Endothelial cell of umbilical vein (primary cell): Measurements from ENCODE around the gene RCOR1. TPM values are rescaled to one million over a fixed set of nuclear protein-coding genes. Genes with fewer than 3 reads are reported as not detected.

Source experiments
- BruUV-seq: library from RNA; stranded (reverse); fragments of 400-500 nt; replicated peaks from 2 replicates; lab custom pipeline; 2021; lab: Mats Ljungman, UMichigan
- CTCF ChIA-PET: fragments of 300-600, 350-600 bp; sonication (Branson Sonifier 250); formaldehyde crosslinking; loops from one replicate; lab custom pipeline; 2021; ENCODE audit warnings: antibody characterized with exemption, inconsistent platforms; lab: Charles Lee
- POLR2A ChIA-PET: fragments of 300-600, 350-600 bp; sonication (Branson Sonifier 250); formaldehyde crosslinking; loops from one replicate; lab custom pipeline; 2021; ENCODE audit warnings: antibody characterized with exemption, inconsistent platforms; lab: Charles Lee
- DNase-seq: peaks from one replicate; pipeline ENCODE4 v3.0.0-alpha.2; 2011; ENCODE audit warnings: low read depth, low spot score
- FAIRE-seq: peaks from 2 replicates; lab custom pipeline; 2011; peaks lifted over from hg19 to GRCh38; lab: Jason Lieb, UNC
- H2AFZ ChIP-seq: 2 replicates; pipeline ENCODE4 v1.6.0; 2012; ENCODE audit warnings: low read depth, low read length, control low read depth, inconsistent platforms
- H3K27ac ChIP-seq: 2 replicates; pipeline ENCODE4 v1.5.1; 2011; ENCODE audit warnings: low read depth, mild to moderate bottlenecking, control low read depth, low read length, moderate library complexity; ENCODE audit not compliant: insufficient read depth
- H3K27me3 ChIP-seq, 2 experiments: 2 replicates each; pipeline versions ENCODE4 v1.6.0 to v1.6.1; 2011; ENCODE audit warnings: low read length in 2 of 2, mixed read lengths in 1 of 2; ENCODE audit not compliant: control insufficient read depth in 2 of 2, insufficient read depth in 2 of 2
- H3K36me3 ChIP-seq, 2 experiments: 2 replicates in 1 of 2; 3 replicates in 1 of 2; pipeline ENCODE4 v1.5.1; 2011; ENCODE audit warnings: low read length in 2 of 2, mild to moderate bottlenecking in 1 of 2, moderate library complexity in 1 of 2; ENCODE audit not compliant: control insufficient read depth in 2 of 2, insufficient read depth in 2 of 2; ENCODE audit errors: extremely low read depth in 1 of 2
- H3K4me1 ChIP-seq: 3 replicates; pipeline ENCODE4 v1.5.1; 2011; ENCODE audit warnings: mild to moderate bottlenecking, low read length; ENCODE audit not compliant: control insufficient read depth, insufficient read depth; ENCODE audit errors: extremely low read depth
- H3K4me2 ChIP-seq: 2 replicates; pipeline ENCODE4 v1.6.1; 2011; ENCODE audit warnings: low read length, control low read depth, mixed read lengths; ENCODE audit not compliant: insufficient read depth
- H3K4me3 ChIP-seq, 3 experiments: fragments of 200-600 bp in 1 of 3; sonication (generic), shearing (Covaris generic) in 1 of 3; replicated peaks in 1 of 3; 2 replicates each; pipeline ENCODE4 v1.5.1; 2011 to 2016; ENCODE audit warnings: control low read depth in 3 of 3, low read length in 3 of 3, mild to moderate bottlenecking in 2 of 3, inconsistent platforms in 1 of 3, low read depth in 1 of 3, moderate library complexity in 1 of 3; ENCODE audit not compliant: insufficient read depth in 1 of 3
- H3K79me2 ChIP-seq: 2 replicates; pipeline ENCODE4 v1.6.0; 2012; ENCODE audit warnings: low read length, inconsistent platforms; ENCODE audit not compliant: control insufficient read depth, insufficient read depth
- H3K9ac ChIP-seq: replicated peaks from 2 replicates; pipeline ENCODE3; 2011; ENCODE audit warnings: low read length, control low read depth; ENCODE audit not compliant: insufficient read depth; ENCODE audit errors: extremely low read depth
- H3K9me1 ChIP-seq: replicated peaks from 3 replicates; pipeline ENCODE4 v1.6.0; 2011; ENCODE audit warnings: mild to moderate bottlenecking, low read length; ENCODE audit not compliant: control insufficient read depth, insufficient read depth; ENCODE audit errors: extremely low read depth
- H3K9me3 ChIP-seq: replicated peaks from 2 replicates; pipeline ENCODE4 v1.5.1; 2012; ENCODE audit warnings: low read length, inconsistent platforms; ENCODE audit not compliant: control insufficient read depth, insufficient read depth
- H4K20me1 ChIP-seq: replicated peaks from 2 replicates; pipeline ENCODE3; 2011; ENCODE audit warnings: mild to moderate bottlenecking, low read length; ENCODE audit not compliant: control insufficient read depth, insufficient read depth; ENCODE audit errors: extremely low read depth
- FOS ChIP-seq: IDR thresholded peaks from 2 replicates; pipeline ENCODE4 v1.6.1; 2011; ENCODE audit warnings: mild to moderate bottlenecking, low read length, moderate library complexity, borderline replicate concordance; ENCODE audit not compliant: insufficient read depth
- GATA2 ChIP-seq: IDR thresholded peaks from 2 replicates; pipeline ENCODE4 v1.7.0; 2011; ENCODE audit warnings: low read depth, mild to moderate bottlenecking, moderate library complexity, mixed read lengths, low read length; ENCODE audit not compliant: insufficient read length, insufficient read depth
- JUN ChIP-seq: IDR thresholded peaks from 2 replicates; pipeline ENCODE4 v1.6.1; 2011; ENCODE audit warnings: borderline replicate concordance, low read depth; ENCODE audit not compliant: insufficient read length, insufficient read depth
- MYC ChIP-seq: IDR thresholded peaks from one replicate; pipeline ENCODE4 v1.6.1; 2011; ENCODE audit warnings: mild to moderate bottlenecking, low read depth, low read length
- POLR2AphosphoS5 ChIP-seq: IDR thresholded peaks from 2 replicates; pipeline ENCODE4 v1.6.1; 2012; ENCODE audit warnings: low read depth, mild to moderate bottlenecking, control low read depth, low read length, moderate library complexity; ENCODE audit not compliant: insufficient read depth
- dilution Hi-C: fragments of 300-500 bp; cut with MboI; formaldehyde crosslinking; loops from one replicate; pipeline ENCODE4 v1.15.0; 2019; ENCODE audit warnings: low sequenced_read_pairs; ENCODE audit not compliant: extremely low pct_ligation_motif_present
- intact Hi-C: fragments of 100-400 bp; cut with micrococcal nuclease; formaldehyde crosslinking; loops from one replicate; pipeline ENCODE4 v1.10.0; 2022
- polyA plus RNA-seq, 4 experiments: library from polyadenylated mRNA; depleted of rRNA in 3 of 4; stranded (reverse) in 3 of 4; unstranded in 1 of 4; fragments of >200 nt; gene quantifications; 2 replicates each; pipeline versions ENCODE4 v1.2.1 to v1.2.3, GENCODE V29; 2011 to 2012; ENCODE audit warnings: missing spikeins in 1 of 4
- total RNA-seq: library from RNA; stranded (reverse); gene quantifications from 2 replicates; pipeline ENCODE4 v1.2.3, GENCODE V29; 2021
- TF ChIP-seq, protein P1 (sequence below): IDR thresholded peaks from 2 replicates; pipeline ENCODE4 v1.6.1; 2011; ENCODE audit not compliant: insufficient read depth, insufficient read length
- TF ChIP-seq, protein P2 (sequence below), 2 donors: IDR thresholded peaks; 1 replicate in 1 of 2; 2 replicates in 1 of 2; pipeline ENCODE4 v1.5.1; 2011; ENCODE audit warnings: low read length in 2 of 2, mild to moderate bottlenecking in 2 of 2, moderate library complexity in 2 of 2, control low read depth in 1 of 2, inconsistent platforms in 1 of 2, low read depth in 1 of 2; ENCODE audit not compliant: insufficient read depth in 1 of 2; ENCODE audit errors: extremely low read depth in 1 of 2

RCOR1 gene
- total and polyA plus RNA-seq, 2 donors (not counting 3 experiments of a cell fraction or from before 2014, with no cell fraction given): 15.6 to 32.2 TPM

DNA sequence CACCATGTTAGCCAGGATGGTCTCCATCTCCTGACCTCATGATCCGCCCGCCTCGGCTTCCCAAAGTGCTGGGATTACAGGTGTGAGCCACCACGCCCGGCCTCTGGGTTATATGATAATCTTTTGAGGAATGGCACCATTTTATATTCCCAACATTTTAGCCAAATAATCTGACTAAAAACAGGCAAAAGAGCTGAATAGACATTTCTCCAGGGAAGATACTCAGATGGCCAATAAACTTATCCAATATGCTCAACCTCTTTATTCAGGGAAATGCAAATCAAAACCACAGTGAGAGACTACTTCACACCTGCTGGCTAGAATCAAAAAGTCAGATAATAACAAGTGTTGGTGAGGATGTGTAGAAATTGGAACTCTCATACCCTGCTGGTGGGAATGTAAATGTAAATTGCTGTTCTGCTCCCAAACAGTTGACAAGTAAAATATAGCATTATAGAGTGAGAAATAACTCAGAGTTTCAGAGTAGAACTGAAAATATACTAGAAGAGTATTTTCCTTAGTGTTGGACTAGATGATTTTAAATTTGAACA is 80.0 kb downstream of the RCOR1 start:
- no peaks in the 10 kb centered on the region for H3K9me1 ChIP-seq
- H4K20me1 ChIP-seq: no peaks in the 10 kb centered on the region
- TF ChIP-seq, protein P1, sequence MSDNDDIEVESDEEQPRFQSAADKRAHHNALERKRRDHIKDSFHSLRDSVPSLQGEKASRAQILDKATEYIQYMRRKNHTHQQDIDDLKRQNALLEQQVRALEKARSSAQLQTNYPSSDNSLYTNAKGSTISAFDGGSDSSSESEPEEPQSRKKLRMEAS: no peak
- TF ChIP-seq, protein P2, sequence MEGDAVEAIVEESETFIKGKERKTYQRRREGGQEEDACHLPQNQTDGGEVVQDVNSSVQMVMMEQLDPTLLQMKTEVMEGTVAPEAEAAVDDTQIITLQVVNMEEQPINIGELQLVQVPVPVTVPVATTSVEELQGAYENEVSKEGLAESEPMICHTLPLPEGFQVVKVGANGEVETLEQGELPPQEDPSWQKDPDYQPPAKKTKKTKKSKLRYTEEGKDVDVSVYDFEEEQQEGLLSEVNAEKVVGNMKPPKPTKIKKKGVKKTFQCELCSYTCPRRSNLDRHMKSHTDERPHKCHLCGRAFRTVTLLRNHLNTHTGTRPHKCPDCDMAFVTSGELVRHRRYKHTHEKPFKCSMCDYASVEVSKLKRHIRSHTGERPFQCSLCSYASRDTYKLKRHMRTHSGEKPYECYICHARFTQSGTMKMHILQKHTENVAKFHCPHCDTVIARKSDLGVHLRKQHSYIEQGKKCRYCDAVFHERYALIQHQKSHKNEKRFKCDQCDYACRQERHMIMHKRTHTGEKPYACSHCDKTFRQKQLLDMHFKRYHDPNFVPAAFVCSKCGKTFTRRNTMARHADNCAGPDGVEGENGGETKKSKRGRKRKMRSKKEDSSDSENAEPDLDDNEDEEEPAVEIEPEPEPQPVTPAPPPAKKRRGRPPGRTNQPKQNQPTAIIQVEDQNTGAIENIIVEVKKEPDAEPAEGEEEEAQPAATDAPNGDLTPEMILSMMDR (IDR thresholded peaks at IDR 0.05; ENCODE audit: extremely low read depth in 1 of 2, insufficient read depth in 1 of 2, low read depth in 1 of 2, low read length in 2 of 2): no peak
- no TSS peak for BruUV-seq
- ChIA-PET CTCF (interaction anchor here (0.6 to 1.3 kb wide), 2 partner anchors 15 to 65 kb away, joined by 3 to 4 read pairs; no protein-coding TSS in a partner anchor), POLR2A (no interaction called here)
- dilution Hi-C loops: no loop called here
- no peaks in the 10 kb centered on the region for H3K27me3 ChIP-seq
- H2AFZ ChIP-seq: no peak overlapping the region
- H3K9me3 ChIP-seq: no peaks in the 10 kb centered on the region
- no peak overlapping the region for H3K27ac ChIP-seq
- H3K4me2 ChIP-seq: no peak overlapping the region
- H3K4me1 ChIP-seq: no peaks in the 10 kb centered on the region
- peaks cover 28% of the 10 kb centered on the region for H3K79me2 ChIP-seq
- intact Hi-C loops: no loop called here
- no peak overlapping the region for H3K4me3 ChIP-seq
- no peak for FAIRE-seq
- no peaks in the 10 kb centered on the region for H3K36me3 ChIP-seq
- no peak overlapping the region for H3K9ac ChIP-seq
- DNase-seq: no peak

DNA sequence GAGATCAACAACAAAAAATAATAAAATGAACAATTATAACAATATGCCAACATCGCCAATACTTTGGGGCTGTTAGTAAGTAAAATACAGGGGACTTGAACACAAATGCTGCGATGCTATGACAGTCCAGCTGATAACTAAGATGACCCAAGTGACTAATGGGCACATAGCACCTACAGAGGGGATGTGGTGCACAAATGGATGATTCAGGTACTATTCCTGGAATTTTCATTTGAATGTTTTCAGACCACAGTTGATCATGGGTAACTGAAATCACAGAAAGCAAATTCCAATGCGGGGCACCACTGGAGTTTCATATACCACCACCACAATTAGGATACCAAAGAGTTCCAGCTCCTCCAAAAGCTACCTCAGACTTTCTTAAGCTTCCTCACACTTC is 82.9 kb downstream of the RCOR1 start:
- TF ChIP-seq, protein P2 (IDR thresholded peaks at IDR 0.05; ENCODE audit: extremely low read depth in 1 of 2, insufficient read depth in 1 of 2, low read depth in 1 of 2, low read length in 2 of 2): no peak
- no peak for TF ChIP-seq FOS
- TF ChIP-seq, protein P1: no peak
- no peak for TF ChIP-seq POLR2AphosphoS5
- TF ChIP-seq MYC: no peak
- no peak for TF ChIP-seq GATA2
- no peak for TF ChIP-seq JUN
- Histone ChIP-seq H2AFZ (no peak overlapping the region), H3K36me3 (no peaks in the 10 kb centered on the region), H4K20me1 (no peaks in the 10 kb centered on the region), H3K9me3 (no peaks in the 10 kb centered on the region), H3K4me2 (no peak overlapping the region), H3K9me1 (no peaks in the 10 kb centered on the region), H3K27ac (no peak overlapping the region), H3K4me3 (no peak overlapping the region), H3K4me1 (no peaks in the 10 kb centered on the region), H3K79me2 (peaks cover 18% of the 10 kb centered on the region), H3K9ac (no peak overlapping the region), H3K27me3 (no peaks in the 10 kb centered on the region)
- BruUV-seq: no TSS peak
- ChIA-PET POLR2A (no interaction called here), CTCF (no interaction called here)
- dilution Hi-C loops (no loop called here), intact Hi-C loops (no loop called here)
- DNase-seq: no peak
- FAIRE-seq: no peak
